IPS DF 6.9 (cell line): ENCODE data around the gene SLC23A1.

Source experiments
- DNase-seq: peaks from one replicate; pipeline ENCODE4 v3.0.0-alpha.2; 2013; ENCODE audit warnings: low read depth, low spot score
- H3K27ac ChIP-seq: one replicate; pipeline ENCODE4 v1.5.1; 2013; ENCODE audit warnings: low read length, control low read depth
- H3K27me3 ChIP-seq: 2 replicates; pipeline ENCODE4 v1.6.1; 2013; ENCODE audit warnings: mild to moderate bottlenecking, low read length; ENCODE audit not compliant: control insufficient read depth, insufficient read depth
- H3K36me3 ChIP-seq: 2 replicates; pipeline ENCODE4 v1.6.1; 2013; ENCODE audit warnings: low read length; ENCODE audit not compliant: control insufficient read depth, insufficient read depth
- H3K4me1 ChIP-seq: 2 replicates; pipeline ENCODE4 v1.6.1; 2013; ENCODE audit warnings: low read length; ENCODE audit not compliant: control insufficient read depth, insufficient read depth
- H3K4me3 ChIP-seq: 2 replicates; pipeline ENCODE4 v1.5.1; 2013; ENCODE audit warnings: mild to moderate bottlenecking, low read length
- H3K9me3 ChIP-seq: 2 replicates; pipeline ENCODE4 v1.6.1; 2013; ENCODE audit warnings: low read length, inconsistent platforms; ENCODE audit not compliant: control insufficient read depth, insufficient read depth
- WGBS: extraction: QIAGEN DNeasy Blood & Tissue Kit; methylation state at CpG from one replicate; pipeline ENCODE4 v1.1.7; 2013; ENCODE audit warnings: mixed read lengths, missing lambda C conversion rate; ENCODE audit not compliant: insufficient read length, insufficient coverage; 5-methylcytosine and 5-hydroxymethylcytosine counted together

The SLC23A1 gene

DNA sequence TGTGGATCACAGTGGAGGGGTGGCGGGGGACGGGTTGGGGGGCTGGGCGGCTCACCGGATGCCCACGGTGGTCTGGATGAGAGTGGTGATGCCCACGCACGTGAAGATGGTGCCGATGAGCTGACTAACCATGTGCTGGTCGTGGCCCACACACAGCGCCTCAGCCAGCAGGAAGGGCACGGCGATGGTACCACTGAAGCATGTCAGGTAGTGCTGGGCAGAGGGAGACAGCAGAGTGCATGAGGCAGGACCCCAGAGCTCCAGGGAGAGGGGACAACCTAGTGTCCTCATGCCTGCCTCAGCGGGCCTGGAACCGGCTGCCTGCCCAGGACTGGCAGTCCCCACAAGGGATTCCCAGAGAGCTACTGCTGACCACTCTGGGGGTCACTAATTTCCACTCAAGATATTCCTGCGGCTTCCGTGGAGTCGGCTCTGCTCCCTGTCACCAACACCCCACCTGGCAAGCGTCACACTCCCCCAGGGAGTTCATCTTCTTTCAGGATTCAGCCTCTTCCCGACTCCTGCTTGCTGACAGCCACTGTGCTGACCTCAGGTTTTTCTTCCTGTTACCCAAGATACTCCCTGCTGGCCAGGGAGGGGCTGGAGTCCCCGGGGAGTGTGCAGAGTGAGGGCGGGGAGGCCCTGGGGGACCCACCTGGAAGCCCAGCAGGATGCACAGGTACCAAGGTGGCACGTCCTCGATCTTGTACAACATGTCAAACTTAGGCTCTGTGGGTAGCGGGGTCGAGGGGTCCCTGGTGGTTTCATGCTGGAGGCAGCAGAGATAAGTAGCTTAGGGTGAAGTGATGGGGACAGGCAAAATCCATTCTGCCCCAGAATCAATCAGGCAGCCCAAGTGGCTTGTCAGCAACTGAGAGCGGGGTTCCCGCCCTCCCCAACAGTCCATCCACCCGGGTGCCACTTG lies 998 bp downstream of the SLC23A1 start:
- Histone ChIP-seq H3K27ac (no peak overlapping the region), H3K36me3 (no peaks in the 10 kb centered on the region), H3K9me3 (no peaks in the 10 kb centered on the region), H3K4me3 (no peak overlapping the region), H3K4me1 (no peaks in the 10 kb centered on the region), H3K27me3 (no peaks in the 10 kb centered on the region)
- DNase-seq: no peak
- WGBS: no CpG with 5 or more reads among the region's 28 CpGs

DNA sequence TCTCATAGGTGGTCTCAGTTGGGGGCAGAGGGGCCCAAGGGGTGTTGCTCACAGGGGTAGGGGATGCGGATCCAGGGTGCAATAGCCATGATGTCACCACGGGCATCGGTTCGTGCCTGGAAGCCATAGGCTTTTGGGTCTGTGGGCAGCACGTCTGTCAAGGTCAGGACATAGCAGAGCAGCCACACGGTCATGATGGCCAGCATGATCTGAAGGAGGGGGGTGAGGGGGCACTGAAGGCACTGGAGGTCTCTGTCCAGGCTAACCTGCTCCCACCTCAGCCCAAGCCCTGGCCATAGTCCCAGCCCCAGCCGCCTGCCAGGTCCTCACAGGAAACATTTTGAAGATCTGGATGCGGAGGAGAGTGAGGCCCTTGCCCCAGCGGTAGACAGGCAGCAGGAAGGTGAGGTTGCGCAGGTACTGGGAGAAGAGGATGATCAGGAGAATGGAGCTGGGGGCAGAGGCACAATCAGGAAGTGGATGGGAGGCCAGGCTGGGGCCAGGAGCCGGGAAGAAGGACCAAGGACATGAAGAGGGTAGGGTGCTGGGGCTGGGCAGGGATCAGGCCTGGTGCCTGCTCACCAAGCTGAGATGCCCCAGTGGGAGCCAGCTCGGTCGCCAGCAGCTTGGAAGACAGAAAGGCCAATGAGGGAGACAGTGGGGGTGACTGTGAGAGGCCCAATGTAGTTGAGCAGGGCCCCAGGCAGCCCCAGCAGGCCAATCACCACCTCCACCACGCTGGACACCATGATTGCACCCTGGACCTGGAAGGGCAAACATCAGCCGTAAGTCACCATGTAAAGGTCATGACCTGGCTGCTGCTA lies 3.3 kb downstream of the SLC23A1 start:
- WGBS: no CpG with 5 or more reads among the region's 15 CpGs
- DNase-seq: no peak
- Histone ChIP-seq H3K27me3 (no peaks in the 10 kb centered on the region), H3K27ac (no peak overlapping the region), H3K9me3 (no peaks in the 10 kb centered on the region), H3K4me1 (no peaks in the 10 kb centered on the region), H3K4me3 (no peak overlapping the region), H3K36me3 (0 out of 2 replicates have a peak, but pooled peaks cover 2% of the 10 kb centered on the region)

DNA sequence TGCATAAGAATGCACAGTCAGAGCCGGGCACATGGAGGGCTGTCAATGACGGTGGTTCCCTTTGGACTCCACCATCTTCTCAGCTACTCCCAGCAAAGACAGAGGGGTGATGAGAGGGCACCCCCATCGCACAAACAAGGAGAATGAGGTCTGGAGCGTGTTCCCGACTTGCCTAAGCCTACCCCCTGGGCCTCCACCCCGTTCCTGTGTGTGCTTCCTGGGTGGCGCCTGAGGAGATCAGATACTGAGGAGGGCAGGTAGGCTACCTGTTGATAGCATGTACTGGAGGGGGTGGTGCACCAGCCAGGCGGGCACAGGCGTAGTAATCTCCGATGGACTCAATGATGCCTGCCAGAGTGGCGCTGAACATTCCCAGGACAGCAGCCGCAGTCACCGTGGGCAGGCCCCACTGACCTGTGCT lies 4.1 kb downstream of the SLC23A1 start:
- H3K4me1 ChIP-seq: no peaks in the 10 kb centered on the region
- no peak for DNase-seq
- no CpG with 5 or more reads among the region's 13 CpGs for WGBS
- 0 out of 2 replicates have a peak, but pooled peaks cover 2% of the 10 kb centered on the region for H3K36me3 ChIP-seq
- no peak overlapping the region for H3K27ac ChIP-seq
- no peaks in the 10 kb centered on the region for H3K27me3 ChIP-seq
- H3K4me3 ChIP-seq: no peak overlapping the region
- H3K9me3 ChIP-seq: no peaks in the 10 kb centered on the region

DNA sequence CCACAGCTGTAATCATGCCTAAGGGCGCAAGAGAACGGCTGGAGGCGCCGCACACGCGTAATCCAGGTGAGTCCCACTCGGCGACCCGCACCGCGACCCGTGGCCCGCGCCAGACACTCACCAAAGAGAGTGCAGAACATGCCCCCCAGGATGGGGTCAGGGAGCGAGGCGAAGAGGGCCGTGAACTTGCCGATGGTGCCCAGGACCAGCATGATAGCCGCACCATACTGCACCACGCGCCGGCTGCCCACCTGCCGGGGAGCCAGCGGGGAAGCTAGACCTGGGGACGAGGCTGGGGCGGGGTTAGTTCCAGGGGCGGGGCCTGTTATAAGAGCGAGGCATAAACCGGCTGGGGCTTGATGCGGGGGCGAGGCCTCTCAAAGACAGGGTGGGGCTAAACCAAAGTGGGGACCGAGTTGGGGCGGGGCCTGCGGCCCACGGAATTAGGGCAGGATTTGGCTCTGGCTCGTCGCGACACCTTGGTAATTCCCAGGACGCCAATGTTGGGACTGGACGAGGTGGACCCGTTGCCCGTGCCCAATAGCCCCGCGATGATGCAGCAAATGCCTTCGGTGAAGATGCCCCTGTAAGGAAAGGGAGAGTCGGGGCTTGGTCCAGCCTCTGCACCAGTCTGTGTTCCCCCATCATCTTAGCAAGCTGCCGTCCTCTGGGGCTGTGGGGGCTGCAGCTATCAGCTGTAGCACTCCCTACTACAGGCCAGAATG lies 4.8 kb downstream of the SLC23A1 start:
- Histone ChIP-seq H3K9me3 (no peaks in the 10 kb centered on the region), H3K36me3 (0 out of 2 replicates have a peak, but pooled peaks cover 2% of the 10 kb centered on the region), H3K4me3 (no peak overlapping the region), H3K27ac (no peak overlapping the region), H3K27me3 (no peaks in the 10 kb centered on the region), H3K4me1 (no peaks in the 10 kb centered on the region)
- no CpG with 5 or more reads among the region's 47 CpGs for WGBS
- no peak for DNase-seq

DNA sequence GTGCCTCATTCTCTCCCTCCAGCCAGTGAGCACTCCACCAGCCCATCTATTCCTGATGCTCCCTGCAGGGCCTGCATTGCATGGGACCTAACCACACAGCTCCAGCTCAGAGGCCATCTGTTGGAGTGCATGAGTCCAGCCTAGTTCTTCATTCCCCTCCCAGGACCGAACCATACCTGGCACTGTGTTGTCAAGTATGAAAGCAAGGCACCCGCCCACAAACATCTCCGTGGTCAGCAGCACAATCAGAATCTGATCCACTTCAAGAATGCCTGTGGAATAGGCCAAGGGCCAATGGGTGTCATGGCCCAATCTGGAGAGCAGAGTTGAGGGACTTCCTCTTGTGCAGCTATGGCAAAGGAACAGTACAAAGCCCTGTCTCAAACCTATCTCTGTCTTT lies 5.9 kb downstream of the SLC23A1 start:
- Histone ChIP-seq H3K27me3 (no peaks in the 10 kb centered on the region), H3K9me3 (no peaks in the 10 kb centered on the region), H3K36me3 (0 out of 2 replicates have a peak, but pooled peaks cover 2% of the 10 kb centered on the region), H3K4me3 (no peak overlapping the region), H3K27ac (no peak overlapping the region), H3K4me1 (no peaks in the 10 kb centered on the region)
- DNase-seq: no peak
- WGBS: no CpG with 5 or more reads among the region's 3 CpGs

DNA sequence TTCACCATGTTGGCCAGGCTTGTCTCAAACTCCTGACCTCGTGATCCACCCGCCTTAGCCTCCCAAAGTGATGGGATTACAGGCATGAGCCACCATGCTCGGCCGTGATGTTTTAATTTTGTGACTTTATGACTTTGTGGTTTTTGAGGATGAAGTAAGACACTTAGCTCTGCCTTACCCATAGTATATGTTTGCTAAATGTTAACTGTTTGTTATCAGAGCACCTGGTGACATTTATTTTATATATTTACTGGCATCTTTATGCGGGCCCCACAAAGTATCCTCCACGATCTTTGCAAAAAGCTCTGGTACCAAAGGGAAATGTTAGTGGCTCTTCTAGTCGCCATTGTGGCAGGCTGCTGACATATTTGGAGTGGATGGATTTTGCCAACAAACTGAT lies 6.7 kb downstream of the SLC23A1 start:
- Histone ChIP-seq H3K4me1 (no peaks in the 10 kb centered on the region), H3K27me3 (no peaks in the 10 kb centered on the region)
- no CpG with 5 or more reads among the region's 7 CpGs for WGBS

DNA sequence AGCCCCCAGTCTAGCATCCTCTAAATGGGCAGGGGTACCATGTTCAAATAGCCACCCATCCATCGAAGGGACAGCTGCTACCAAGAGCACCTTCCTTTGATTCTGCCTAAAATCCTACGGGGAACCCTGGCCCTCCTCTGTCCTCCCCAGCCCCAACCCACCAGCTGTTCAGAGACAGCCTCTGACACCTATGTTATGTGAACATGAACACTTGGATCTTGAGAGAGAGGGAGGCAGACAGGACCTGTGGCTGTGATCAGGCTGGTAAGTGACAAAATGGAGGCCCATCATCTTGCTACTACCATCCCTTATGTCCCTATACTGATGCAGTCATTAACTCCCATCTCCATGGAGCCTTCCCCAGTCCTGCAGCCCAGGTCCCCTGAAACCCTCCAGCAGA lies 8.2 kb downstream of the SLC23A1 start:
- no peak for DNase-seq
- H3K4me3 ChIP-seq: no peak overlapping the region
- WGBS: no CpG with 5 or more reads among the region's 2 CpGs

More for the DNA sequence above, 6.7 kb downstream of the SLC23A1 start:
- Histone ChIP-seq H3K4me3 (no peak overlapping the region), H3K27ac (no peak overlapping the region), H3K36me3 (peaks cover 4% of the 10 kb centered on the region; the same call in 1 of the 2 replicates), H3K9me3 (no peaks in the 10 kb centered on the region)
- no peak for DNase-seq

DNA sequence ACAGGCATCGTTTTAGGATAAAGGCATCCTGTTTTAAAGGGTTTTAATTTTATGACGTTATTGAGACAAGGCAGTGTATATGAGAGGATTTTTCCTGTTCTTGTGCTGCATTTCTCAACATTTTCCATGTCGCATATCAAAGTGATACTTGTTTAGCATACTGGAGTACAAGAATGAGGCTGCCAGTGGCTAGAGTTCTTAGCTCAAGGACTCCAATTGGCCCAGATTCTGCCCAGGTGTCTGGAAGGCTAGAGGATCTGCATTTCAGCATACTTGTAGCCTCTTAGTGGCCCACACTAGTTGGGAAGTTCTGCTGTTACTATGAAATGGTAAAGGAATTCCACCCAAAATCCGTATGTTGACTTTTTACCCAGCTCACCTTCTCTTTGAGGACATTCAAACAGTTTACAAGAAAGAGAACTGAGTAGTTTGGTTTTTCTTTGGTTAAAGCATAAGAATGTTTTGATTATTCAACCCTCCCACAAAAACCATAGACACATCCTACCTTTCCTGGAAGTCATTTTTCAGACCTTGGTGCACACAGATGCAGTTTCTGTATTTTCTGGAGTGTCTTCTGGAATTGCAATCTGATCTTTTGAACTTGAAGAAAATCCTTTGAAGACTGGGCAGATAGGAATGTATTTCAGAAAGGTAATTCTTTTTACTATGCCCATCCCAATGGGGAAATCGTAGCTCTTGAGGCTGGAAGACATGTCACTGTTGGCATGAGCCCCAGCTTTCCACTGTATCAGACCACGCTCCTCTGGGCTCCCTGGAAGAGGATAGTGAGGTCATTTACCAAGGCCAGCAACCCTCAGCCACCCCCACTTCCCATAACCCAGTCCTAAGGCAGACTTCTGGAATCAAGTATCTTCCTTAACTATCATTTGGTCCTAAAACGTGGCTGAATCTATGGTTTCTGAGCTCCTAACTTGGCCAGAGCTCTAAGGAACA lies 11.3 kb downstream of the SLC23A1 start:
- WGBS: no CpG with 5 or more reads among the region's 7 CpGs
- no peaks in the 10 kb centered on the region for H3K4me1 ChIP-seq
- no peak overlapping the region for H3K4me3 ChIP-seq
- no peaks in the 10 kb centered on the region for H3K27me3 ChIP-seq
- no peaks in the 10 kb centered on the region for H3K9me3 ChIP-seq
- DNase-seq: no peak
- peaks cover 7% of the 10 kb centered on the region; the same call in 1 of the 2 replicates for H3K36me3 ChIP-seq
- H3K27ac ChIP-seq: no peak overlapping the region

More for the DNA sequence above, 8.2 kb downstream of the SLC23A1 start:
- no peaks in the 10 kb centered on the region for H3K4me1 ChIP-seq
- H3K36me3 ChIP-seq: peaks cover 6% of the 10 kb centered on the region; the same call in 1 of the 2 replicates
- no peaks in the 10 kb centered on the region for H3K9me3 ChIP-seq
- H3K27ac ChIP-seq: no peak overlapping the region
- H3K27me3 ChIP-seq: no peaks in the 10 kb centered on the region

DNA sequence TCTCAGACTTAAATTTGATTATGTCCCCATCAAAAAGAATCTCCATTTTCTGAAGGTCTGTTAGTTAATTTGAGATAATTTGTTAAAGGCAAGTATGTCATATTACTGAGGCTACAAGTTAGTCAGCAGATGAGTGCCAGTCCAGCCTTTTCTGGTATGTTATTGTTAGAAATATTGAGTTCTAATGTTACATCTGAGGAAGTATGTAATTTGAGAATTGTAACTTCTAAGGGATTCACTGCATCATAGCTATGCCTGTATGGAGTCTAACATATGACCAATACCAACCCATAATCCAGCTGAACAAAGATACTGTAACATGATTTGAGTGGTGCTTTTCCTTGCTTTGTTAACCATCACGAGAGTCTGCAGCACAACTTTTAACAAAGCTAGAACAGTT lies 13.9 kb downstream of the SLC23A1 start:
- WGBS: no CpG with 5 or more reads among the region's 1 CpG
- Histone ChIP-seq H3K4me3 (no peak overlapping the region), H3K27me3 (no peaks in the 10 kb centered on the region), H3K36me3 (peaks cover 16% of the 10 kb centered on the region; the same call in 1 of the 2 replicates), H3K4me1 (no peaks in the 10 kb centered on the region), H3K27ac (no peak overlapping the region), H3K9me3 (no peaks in the 10 kb centered on the region)
- no peak for DNase-seq
